ENCODE data around the gene SREBF2. TPM values are rescaled to one million over a fixed set of nuclear protein-coding genes. Genes with fewer than 3 reads are reported as not detected.

SREBF2 gene
- total RNA-seq, 2 experiments from 2014 or later, result 167 to 312 TPM

DNA sequence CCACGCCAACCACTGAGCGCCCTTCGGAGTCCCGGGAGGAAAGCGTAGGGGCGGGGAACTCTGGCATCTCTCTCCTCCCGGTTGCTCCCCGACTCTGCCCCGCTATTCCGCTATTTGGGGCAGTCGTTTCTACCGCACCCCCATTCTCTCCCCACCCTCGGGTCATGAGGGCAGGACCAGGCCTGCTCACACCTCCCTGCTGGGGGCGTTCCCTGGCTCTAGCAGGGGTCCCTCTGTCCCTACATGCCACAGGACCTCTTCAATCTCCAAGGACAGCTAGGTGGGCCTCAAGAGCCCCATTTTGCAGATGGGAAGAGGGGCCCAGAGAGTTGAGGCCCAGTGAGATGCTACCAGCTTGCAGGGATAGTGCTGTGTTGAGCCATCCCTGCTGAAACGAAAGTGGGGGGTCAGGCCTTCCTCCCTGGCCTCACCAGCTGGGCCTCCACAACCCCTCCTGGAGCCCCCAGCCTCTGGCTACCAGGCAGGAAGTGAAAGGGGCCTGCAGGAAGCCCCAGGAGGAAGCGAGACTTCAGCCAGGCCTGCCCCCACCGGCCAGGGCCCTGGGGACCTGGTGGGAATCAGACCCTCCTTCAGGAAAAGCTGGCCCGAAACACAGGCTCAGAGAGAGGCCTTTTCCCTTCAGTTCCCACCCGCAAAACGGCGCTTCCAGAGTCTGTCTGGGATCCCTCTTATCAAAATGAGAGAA, 87.5 kb downstream of the SREBF2 start:
- ChIA-PET CTCF (ENCODE audit: unreplicated experiment) (no interaction called here), POLR2A (interaction anchor here (0.7 kb wide), 1 partner anchor 27 kb away, joined by 6 read pairs; no protein-coding TSS in a partner anchor)
- peak; percentile 77 for DNase-seq (ENCODE audit: low spot score)
- Histone ChIP-seq H3K36me3 (ENCODE audit: insufficient read depth, low read length) (peaks cover 17% of the 10 kb centered on the region; the same call in 1 of the 2 replicates), H3K4me2 (ENCODE audit: low read length) (peak overlapping the region; percentile 80), H3K9me2 (ENCODE audit: insufficient read depth, low read length) (no peaks in the 10 kb centered on the region), H3K27ac (ENCODE audit: low read depth, low read length, poor library complexity, severe bottlenecking) (peak overlapping the region; percentile 88), H3K4me1 (ENCODE audit: insufficient read depth, low read length, poor library complexity, severe bottlenecking) (peaks cover 89% of the 10 kb centered on the region), H3K9me3 (ENCODE audit: low read length) (no peaks in the 10 kb centered on the region), H2AFZ (ENCODE audit: low read length) (no peak overlapping the region), H3K4me3 (ENCODE audit: low read depth, low read length, poor library complexity, severe bottlenecking) (peak overlapping the region; percentile 59), H4K20me1 (ENCODE audit: insufficient read depth, low read length) (0 out of 2 replicates have a peak, but pooled peaks cover 4% of the 10 kb centered on the region), H3K79me2 (ENCODE audit: insufficient read depth, low read depth, low read length) (peaks cover 4% of the 10 kb centered on the region; the same call in 1 of the 2 replicates)
- BruUV-seq (replicated peaks), result no TSS peak
- TF ChIP-seq EZH2phosphoT487 (IDR thresholded peaks at IDR 0.05; ENCODE audit: borderline replicate concordance, low read depth, low read length), result no peak
- TF ChIP-seq, protein P1, sequence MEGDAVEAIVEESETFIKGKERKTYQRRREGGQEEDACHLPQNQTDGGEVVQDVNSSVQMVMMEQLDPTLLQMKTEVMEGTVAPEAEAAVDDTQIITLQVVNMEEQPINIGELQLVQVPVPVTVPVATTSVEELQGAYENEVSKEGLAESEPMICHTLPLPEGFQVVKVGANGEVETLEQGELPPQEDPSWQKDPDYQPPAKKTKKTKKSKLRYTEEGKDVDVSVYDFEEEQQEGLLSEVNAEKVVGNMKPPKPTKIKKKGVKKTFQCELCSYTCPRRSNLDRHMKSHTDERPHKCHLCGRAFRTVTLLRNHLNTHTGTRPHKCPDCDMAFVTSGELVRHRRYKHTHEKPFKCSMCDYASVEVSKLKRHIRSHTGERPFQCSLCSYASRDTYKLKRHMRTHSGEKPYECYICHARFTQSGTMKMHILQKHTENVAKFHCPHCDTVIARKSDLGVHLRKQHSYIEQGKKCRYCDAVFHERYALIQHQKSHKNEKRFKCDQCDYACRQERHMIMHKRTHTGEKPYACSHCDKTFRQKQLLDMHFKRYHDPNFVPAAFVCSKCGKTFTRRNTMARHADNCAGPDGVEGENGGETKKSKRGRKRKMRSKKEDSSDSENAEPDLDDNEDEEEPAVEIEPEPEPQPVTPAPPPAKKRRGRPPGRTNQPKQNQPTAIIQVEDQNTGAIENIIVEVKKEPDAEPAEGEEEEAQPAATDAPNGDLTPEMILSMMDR (conservative IDR thresholded peaks at IDR 0.05; ENCODE audit: low read length), result no peak
- intact Hi-C loops (cut with micrococcal nuclease; ENCODE audit: unreplicated experiment), result loop anchor here (2.0 to 5.0 kb wide), 2 partner anchors 20 to 88 kb away; partner anchors contain the start of gene SREBF2

DNA sequence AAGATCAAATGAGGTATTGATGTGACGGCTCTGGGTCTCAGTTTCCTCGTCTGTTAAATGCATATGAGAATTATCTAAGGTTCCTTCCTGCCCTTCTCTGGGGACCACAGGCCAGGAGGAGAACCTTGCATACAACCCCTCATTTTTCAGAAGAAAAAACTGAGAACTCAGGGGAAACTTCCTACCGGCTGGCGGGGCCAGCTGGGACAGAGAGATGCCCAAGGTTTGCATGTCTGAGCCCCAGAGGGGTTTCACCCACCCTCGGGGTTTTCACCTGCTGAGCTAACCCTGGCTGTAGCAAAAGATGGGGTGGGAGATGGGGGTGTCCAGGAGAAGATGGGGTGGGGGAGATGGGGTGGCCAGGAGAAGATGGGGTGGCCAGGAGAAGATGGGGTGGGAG, 89.4 kb downstream of the SREBF2 start:
- no peak for TF ChIP-seq EZH2phosphoT487 (IDR thresholded peaks at IDR 0.05; ENCODE audit: borderline replicate concordance, low read depth, low read length)
- TF ChIP-seq, protein P1 (conservative IDR thresholded peaks at IDR 0.05; ENCODE audit: low read length), result no peak
- H3K79me2 ChIP-seq (ENCODE audit: insufficient read depth, low read depth, low read length), result peaks cover 4% of the 10 kb centered on the region; the same call in 1 of the 2 replicates
- POLR2A ChIA-PET, result no interaction called here
- TSS peak; percentile 45 for BruUV-seq (replicated peaks)
- peaks cover 17% of the 10 kb centered on the region; the same call in 1 of the 2 replicates for H3K36me3 ChIP-seq (ENCODE audit: insufficient read depth, low read length)
- H3K4me2 ChIP-seq (ENCODE audit: low read length), result peak overlapping the region; percentile 80
- H3K9me2 ChIP-seq (ENCODE audit: insufficient read depth, low read length), result no peaks in the 10 kb centered on the region
- 0 out of 2 replicates have a peak, but pooled peaks cover 4% of the 10 kb centered on the region for H4K20me1 ChIP-seq (ENCODE audit: insufficient read depth, low read length)
- peak overlapping the region; percentile 88 for H3K27ac ChIP-seq (ENCODE audit: low read depth, low read length, poor library complexity, severe bottlenecking)
- no peaks in the 10 kb centered on the region for H3K9me3 ChIP-seq (ENCODE audit: low read length)
- peak; percentile 58 for DNase-seq (ENCODE audit: low spot score)
- intact Hi-C loops (cut with micrococcal nuclease; ENCODE audit: unreplicated experiment), result loop anchor here (5.0 kb wide), 1 partner anchor 90 kb away; the partner anchor contains the start of gene SREBF2
- peaks cover 98% of the 10 kb centered on the region for H3K4me1 ChIP-seq (ENCODE audit: insufficient read depth, low read length, poor library complexity, severe bottlenecking)
- no peak overlapping the region for H2AFZ ChIP-seq (ENCODE audit: low read length)
- CTCF ChIA-PET (ENCODE audit: unreplicated experiment), result no interaction called here
- peak overlapping the region; percentile 6 for H3K4me3 ChIP-seq (ENCODE audit: low read depth, low read length, poor library complexity, severe bottlenecking)
